Naive thymus-derived CD8-positive, alpha-beta T cell (primary cell): ENCODE results near the gene SLC10A7. TPM values are rescaled to one million over a fixed set of nuclear protein-coding genes. Genes with fewer than 3 reads are reported as not detected.

Source experiments
- ATAC-seq, 2 donors: fragments of 150-1000 bp; cut with Tn5 transposase in 1 of 2; sonication (Bioruptor Pico), chemical (Tn5 transposase) in 1 of 2; 1 replicate in 1 of 2; 2 replicates in 1 of 2; pipeline ENCODE4 v1.10.0; 2021; ENCODE audit warnings: mild to moderate bottlenecking in 2 of 2, moderate library complexity in 2 of 2
- POLR2A ChIA-PET: fragments of 350-600 bp; sonication (Branson Sonifier 250); formaldehyde crosslinking; loops from one replicate; lab custom pipeline; 2021; ENCODE audit warnings: antibody characterized with exemption; lab: Charles Lee
- DNase-seq, 10 donors: peaks; one replicate each; pipeline versions ENCODE4 v3.0.0 to v3.0.0-alpha.2; 2020 to 2022
- H3K27ac Mint-ChIP-seq, 10 donors: one replicate each; pipeline ENCODE4 v1.8.0; 2020 to 2022; ENCODE audit warnings: mild to moderate bottlenecking in 10 of 10, mixed read lengths in 10 of 10, moderate library complexity in 4 of 10, inconsistent platforms in 1 of 10
- H3K27me3 Mint-ChIP-seq, 5 donors: one replicate each; pipeline ENCODE4 v1.8.0; 2021 to 2022; ENCODE audit warnings: mixed read lengths in 5 of 5
- H3K36me3 Mint-ChIP-seq, 3 donors: one replicate each; pipeline ENCODE4 v1.8.0; 2020 to 2022; ENCODE audit warnings: mixed read lengths in 3 of 3, mild to moderate bottlenecking in 2 of 3, inconsistent platforms in 1 of 3
- H3K4me1 Mint-ChIP-seq, 4 donors: one replicate each; pipeline ENCODE4 v1.8.0; 2021 to 2022; ENCODE audit warnings: mixed read lengths in 4 of 4
- H3K4me3 Mint-ChIP-seq, 10 donors: one replicate each; pipeline ENCODE4 v1.8.0; 2020 to 2022; ENCODE audit warnings: mild to moderate bottlenecking in 10 of 10, mixed read lengths in 10 of 10, moderate library complexity in 6 of 10, inconsistent platforms in 1 of 10
- H3K9me3 Mint-ChIP-seq, 9 donors: one replicate each; pipeline ENCODE4 v1.8.0; 2020 to 2022; ENCODE audit warnings: mixed read lengths in 9 of 9, mild to moderate bottlenecking in 3 of 9, inconsistent platforms in 1 of 9, moderate library complexity in 1 of 9
- polyA plus RNA-seq, 3 donors: library from polyadenylated mRNA; unstranded; fragments of 300-500 nt; fragmentation: Illumina TruSeq; gene quantifications; one replicate each; pipeline ENCODE4 v1.2.3, GENCODE V29; 2021
- total RNA-seq, 8 experiments: library from RNA in 2 of 8; stranded (reverse) in 2 of 8; gene quantifications; one replicate each; pipeline ENCODE4 v1.2.3 and lab custom pipeline; 2021 to 2026

Gene SLC10A7, protein sequence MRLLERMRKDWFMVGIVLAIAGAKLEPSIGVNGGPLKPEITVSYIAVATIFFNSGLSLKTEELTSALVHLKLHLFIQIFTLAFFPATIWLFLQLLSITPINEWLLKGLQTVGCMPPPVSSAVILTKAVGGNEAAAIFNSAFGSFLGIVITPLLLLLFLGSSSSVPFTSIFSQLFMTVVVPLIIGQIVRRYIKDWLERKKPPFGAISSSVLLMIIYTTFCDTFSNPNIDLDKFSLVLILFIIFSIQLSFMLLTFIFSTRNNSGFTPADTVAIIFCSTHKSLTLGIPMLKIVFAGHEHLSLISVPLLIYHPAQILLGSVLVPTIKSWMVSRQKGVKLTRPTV
- total RNA-seq = 10 to 100 TPM; 10.8 to 14.2 TPM
- polyA plus RNA-seq = 10 to 100 TPM in 2 of 3 donors, 1 to 10 TPM in 1; 7.8 to 12.0 (median 11.4) TPM
- 10.2 to 13.9 (median 12.8) reads per million in 6 experiments for total RNA-seq (lab: John Stamatoyannopoulos, UW)

DNA sequence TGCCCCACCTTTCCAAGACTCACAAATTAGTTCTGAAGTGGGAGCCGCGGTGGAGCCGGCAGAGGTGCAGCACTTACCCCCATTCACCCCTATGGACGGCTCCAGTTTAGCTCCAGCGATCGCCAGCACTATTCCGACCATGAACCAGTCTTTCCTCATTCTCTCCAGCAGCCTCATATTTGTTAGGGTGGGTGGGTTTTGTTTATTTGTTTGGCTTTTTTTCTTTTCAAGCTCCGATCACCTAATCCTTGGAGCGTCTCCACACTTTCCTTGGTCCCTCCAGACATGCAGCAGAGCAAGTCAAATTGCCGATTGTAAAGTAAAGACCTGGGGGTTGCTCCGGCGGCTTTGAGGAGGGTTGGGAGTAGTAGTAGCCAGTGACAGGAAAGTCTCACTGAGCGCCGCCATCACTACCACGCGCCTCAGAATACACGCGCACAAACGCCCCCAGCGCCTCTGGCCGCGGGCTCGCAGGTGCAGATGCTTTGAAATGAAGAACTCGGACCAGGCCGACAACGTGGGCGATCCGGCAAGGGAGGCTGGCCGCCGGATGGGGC, at the start of gene SLC10A7:
Gene SLC10A7 (minus strand): TSS at position 400 of the 557 bp plus-strand sequence. CDS start 223 bp downstream, at position 177.
- DNase-seq = peak; percentile 37 to 77 (median 58)
- peak; percentile 81 to 85 for ATAC-seq
- Mint-ChIP-seq H3K27me3 (no peaks in the 10 kb centered on the region), H3K27ac (peak within 1 kb of the TSS in 2 of 10 donors; percentile 39 to 68), H3K4me1 (peaks cover 12 to 35% (median 30%) of the 10 kb centered on the region in 4 donors), H3K36me3 (peaks cover 0 to 6% (median 2%) of the 10 kb centered on the region in 3 donors), H3K4me3 (no peak within 1 kb of the TSS), H3K9me3 (no peaks in the 10 kb centered on the region)
- POLR2A ChIA-PET = no interaction called here

DNA sequence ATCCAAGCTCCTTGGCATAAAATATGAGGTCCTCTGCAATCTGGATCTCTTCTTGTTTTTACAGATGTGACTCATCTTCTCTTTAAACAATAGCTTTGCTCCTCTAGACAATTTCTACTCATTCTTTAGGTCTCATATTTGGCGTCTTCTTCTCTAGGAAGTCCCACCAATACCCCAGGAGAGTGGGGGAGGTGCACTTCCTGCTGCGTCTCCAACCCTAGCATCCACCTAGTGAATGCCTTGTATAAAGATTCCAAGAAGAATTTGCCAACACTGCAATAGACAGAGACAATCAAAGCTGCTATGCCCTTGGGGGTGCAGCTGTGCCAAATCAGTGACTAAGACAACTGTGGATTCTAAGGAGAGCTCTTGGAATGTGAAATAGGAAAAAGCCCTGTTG, 45.7 kb upstream of the SLC10A7 start:
- DNase-seq (no peak), ATAC-seq (no peak)
- Mint-ChIP-seq H3K27ac (no peak overlapping the region), H3K36me3 (no peaks in the 10 kb centered on the region), H3K4me1 (no peaks in the 10 kb centered on the region), H3K4me3 (no peak overlapping the region), H3K9me3 (peaks cover 0 to under 1% (median 0%) of the 10 kb centered on the region in 9 donors), H3K27me3 (peaks cover 1 to 29% (median 11%) of the 10 kb centered on the region in 5 donors)
- POLR2A ChIA-PET = no interaction called here

DNA sequence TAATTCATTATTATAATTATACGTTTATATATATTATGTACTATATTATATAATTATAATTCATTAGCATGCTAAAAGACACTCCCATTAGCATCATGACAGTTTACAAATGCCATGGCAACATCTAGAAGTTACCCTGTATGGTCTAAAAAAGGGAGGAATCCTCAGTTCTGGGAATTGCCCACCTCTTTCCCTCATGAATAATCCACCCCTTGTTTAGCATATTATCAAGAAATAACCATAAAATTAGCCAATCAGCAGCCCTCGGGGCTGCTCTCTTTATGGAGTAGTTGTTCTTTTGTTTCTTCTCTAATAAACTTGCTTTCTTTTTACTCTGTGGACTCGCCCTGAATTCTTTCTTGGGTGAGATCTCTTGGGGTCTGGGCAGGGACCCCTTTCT, 42.8 kb upstream of the SLC10A7 start:
- H3K9me3 Mint-ChIP-seq = peaks cover 0 to 7% (median 0%) of the 10 kb centered on the region in 9 donors
- peaks cover 7 to 48% (median 15%) of the 10 kb centered on the region in 5 donors for H3K27me3 Mint-ChIP-seq
- POLR2A ChIA-PET = no interaction called here
- H3K27ac Mint-ChIP-seq = no peak overlapping the region
- H3K36me3 Mint-ChIP-seq = no peaks in the 10 kb centered on the region
- ATAC-seq (no peak), DNase-seq (no peak)
- no peak overlapping the region for H3K4me3 Mint-ChIP-seq
- no peaks in the 10 kb centered on the region for H3K4me1 Mint-ChIP-seq

DNA sequence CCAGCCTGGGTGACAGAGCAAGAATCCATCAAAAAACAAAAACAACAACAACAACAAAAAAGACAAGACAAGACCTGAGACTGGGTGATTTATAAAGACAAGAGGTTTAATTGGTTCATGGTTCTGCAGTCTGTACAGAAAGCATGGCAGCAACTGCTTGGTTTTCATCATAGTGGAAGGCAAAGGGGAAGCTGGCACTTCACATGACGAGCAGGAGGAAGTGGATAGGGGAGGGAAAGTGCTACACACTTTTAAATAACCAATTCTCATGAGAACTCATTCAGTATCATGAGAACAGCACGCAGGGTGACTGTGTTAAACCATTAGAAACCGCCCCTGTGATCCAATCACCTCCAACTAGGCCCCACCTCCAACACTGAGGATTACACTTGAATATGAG, 28.4 kb upstream of the SLC10A7 start:
- Mint-ChIP-seq H3K4me1 (no peaks in the 10 kb centered on the region), H3K27ac (no peak overlapping the region), H3K9me3 (peaks cover 0 to 1% (median 0%) of the 10 kb centered on the region in 9 donors), H3K4me3 (no peak overlapping the region), H3K27me3 (peaks cover 0 to 20% (median 10%) of the 10 kb centered on the region in 5 donors), H3K36me3 (no peaks in the 10 kb centered on the region)
- DNase-seq (no peak), ATAC-seq (no peak)
- POLR2A ChIA-PET = no interaction called here

DNA sequence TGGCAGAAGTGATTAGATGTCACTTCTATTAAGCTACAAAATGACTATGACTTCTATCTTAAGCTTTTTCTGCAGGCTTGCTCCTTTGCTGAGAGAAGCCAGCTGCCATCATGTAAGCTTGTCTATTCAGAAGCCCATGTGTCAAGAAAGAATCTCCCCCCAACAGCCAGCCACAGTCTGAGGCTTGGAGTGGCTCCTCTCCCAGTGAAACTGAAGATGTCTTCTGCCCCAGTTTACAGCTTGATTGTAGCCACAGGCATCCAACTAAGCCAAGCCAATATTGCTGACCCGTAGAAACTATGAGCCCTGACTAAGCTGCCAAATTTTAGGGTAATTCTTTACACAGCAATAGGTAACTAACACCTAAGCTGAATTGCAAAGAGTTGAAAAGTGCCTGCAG, 26.7 kb upstream of the SLC10A7 start:
- ATAC-seq = no peak
- H3K36me3 Mint-ChIP-seq = peaks cover 0 to 11% (median 10%) of the 10 kb centered on the region in 3 donors
- no peaks in the 10 kb centered on the region for H3K4me1 Mint-ChIP-seq
- H3K4me3 Mint-ChIP-seq = no peak overlapping the region
- no peak overlapping the region for H3K27ac Mint-ChIP-seq
- H3K27me3 Mint-ChIP-seq = peaks cover 5 to 34% (median 16%) of the 10 kb centered on the region in 5 donors
- DNase-seq = no peak
- H3K9me3 Mint-ChIP-seq = peaks cover 5 to 16% (median 10%) of the 10 kb centered on the region in 9 donors
- POLR2A ChIA-PET = no interaction called here

DNA sequence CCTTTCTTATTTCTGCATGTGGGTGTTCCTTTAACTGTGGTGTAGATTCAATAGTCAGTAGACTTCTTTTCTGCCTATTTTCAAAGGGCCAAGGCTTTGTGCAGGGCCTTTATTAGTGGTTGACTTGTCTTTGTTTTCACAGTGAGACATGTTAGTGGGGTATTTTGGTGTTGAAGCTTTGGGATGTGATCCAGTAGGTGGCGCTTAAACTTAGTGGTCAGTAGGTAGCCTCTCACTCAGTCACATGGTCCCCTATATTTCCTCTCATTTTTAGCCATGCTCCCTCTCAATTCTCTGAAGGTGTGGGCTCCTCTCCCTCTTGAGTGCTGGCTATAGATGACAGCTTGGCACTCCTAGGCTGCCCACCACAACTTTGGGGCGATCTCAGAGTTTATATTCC, 23.4 kb upstream of the SLC10A7 start:
- DNase-seq (no peak), ATAC-seq (no peak)
- Mint-ChIP-seq H3K4me1 (no peaks in the 10 kb centered on the region), H3K27ac (no peak overlapping the region), H3K36me3 (peaks cover 0 to 26% (median 16%) of the 10 kb centered on the region in 3 donors), H3K9me3 (peaks cover 16 to 43% (median 28%) of the 10 kb centered on the region in 9 donors), H3K27me3 (peaks cover 13 to 46% (median 23%) of the 10 kb centered on the region in 5 donors), H3K4me3 (no peak overlapping the region)
- POLR2A ChIA-PET = no interaction called here

DNA sequence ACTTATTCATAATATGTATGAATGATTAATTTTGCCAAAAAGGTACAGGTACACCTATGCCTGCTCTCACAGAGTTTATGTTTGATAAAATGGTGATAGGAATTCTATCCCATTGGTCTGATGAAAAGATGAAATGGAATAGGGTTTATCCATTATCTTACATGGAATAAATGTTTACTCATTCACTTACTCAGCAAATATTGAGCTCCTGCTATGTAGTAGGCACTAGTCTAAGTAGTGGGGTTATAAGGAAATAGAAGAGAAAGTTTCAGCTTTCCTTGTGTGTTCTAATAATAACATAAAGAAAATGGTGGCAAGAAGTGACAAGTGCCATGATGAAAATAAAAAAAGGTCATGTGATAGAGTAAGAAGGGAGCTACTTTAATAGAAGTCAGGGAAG, 12.4 kb upstream of the SLC10A7 start:
- no peak overlapping the region for H3K4me3 Mint-ChIP-seq
- H3K27ac Mint-ChIP-seq = no peak overlapping the region
- H3K4me1 Mint-ChIP-seq = no peaks in the 10 kb centered on the region
- DNase-seq (no peak), ATAC-seq (no peak)
- POLR2A ChIA-PET = no interaction called here
- H3K9me3 Mint-ChIP-seq = peaks cover 3 to 65% (median 17%) of the 10 kb centered on the region in 9 donors
- H3K36me3 Mint-ChIP-seq = peaks cover 0 to 13% (median 2%) of the 10 kb centered on the region in 3 donors
- peaks cover 0 to 9% (median 7%) of the 10 kb centered on the region in 5 donors for H3K27me3 Mint-ChIP-seq

DNA sequence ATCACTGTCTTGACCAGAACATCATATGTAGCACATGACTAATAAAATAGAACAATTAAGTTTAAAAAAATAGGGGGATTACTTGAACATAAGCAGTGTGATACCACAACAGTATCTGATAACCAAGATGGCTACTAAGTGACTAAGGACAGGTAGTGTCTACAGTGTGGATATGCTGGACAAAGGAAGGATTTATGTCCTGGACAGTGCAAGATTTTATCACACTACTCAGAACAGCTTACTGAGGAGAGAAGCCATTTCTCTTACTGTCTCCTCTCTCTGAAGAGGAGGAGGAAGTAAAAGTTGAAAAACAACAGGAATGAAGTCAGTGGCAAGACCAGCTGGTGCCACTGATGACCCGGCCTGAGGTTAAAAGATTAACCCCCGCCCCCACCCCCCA, 4.0 kb upstream of the SLC10A7 start:
- Mint-ChIP-seq H3K27me3 (peaks cover 0 to 13% (median 7%) of the 10 kb centered on the region in 5 donors), H3K4me1 (peaks cover 12 to 21% (median 17%) of the 10 kb centered on the region in 4 donors), H3K36me3 (peaks cover 3 to 8% (median 5%) of the 10 kb centered on the region in 3 donors), H3K9me3 (peaks cover 0 to 10% (median 5%) of the 10 kb centered on the region in 9 donors), H3K4me3 (no peak overlapping the region), H3K27ac (peak overlapping the region in 1 of 10 donors; percentile 44)
- POLR2A ChIA-PET = no interaction called here
- DNase-seq = no peak
- no peak for ATAC-seq

DNA sequence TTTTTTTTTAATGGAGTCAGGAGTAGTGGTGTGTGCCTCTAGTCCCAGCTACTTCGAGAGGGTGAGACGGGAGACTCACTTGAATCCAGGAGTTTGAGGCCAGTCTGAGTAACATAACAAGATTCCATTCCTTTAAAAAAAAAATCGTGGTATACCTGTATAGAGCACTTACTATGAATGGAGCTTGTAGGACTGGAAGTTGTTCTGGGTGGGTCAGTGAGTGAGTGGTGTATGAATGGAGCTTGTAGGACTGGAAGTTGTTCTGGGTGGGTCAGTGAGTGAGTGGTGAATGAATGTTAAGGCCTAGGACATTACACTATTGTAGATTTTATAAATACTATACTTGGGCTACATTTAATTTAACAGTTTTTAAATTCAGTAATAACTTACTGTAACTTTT, 2.9 kb upstream of the SLC10A7 start:
- Mint-ChIP-seq H3K27me3 (peaks cover 0 to 8% (median 0%) of the 10 kb centered on the region in 5 donors), H3K27ac (peak overlapping the region in 1 of 10 donors; percentile 19), H3K4me3 (no peak overlapping the region), H3K36me3 (peaks cover 2 to 4% (median 3%) of the 10 kb centered on the region in 3 donors), H3K9me3 (peaks cover 0 to 4% (median 0%) of the 10 kb centered on the region in 9 donors), H3K4me1 (peaks cover 12 to 21% (median 17%) of the 10 kb centered on the region in 4 donors)
- DNase-seq (no peak), ATAC-seq (no peak)
- POLR2A ChIA-PET = no interaction called here

DNA sequence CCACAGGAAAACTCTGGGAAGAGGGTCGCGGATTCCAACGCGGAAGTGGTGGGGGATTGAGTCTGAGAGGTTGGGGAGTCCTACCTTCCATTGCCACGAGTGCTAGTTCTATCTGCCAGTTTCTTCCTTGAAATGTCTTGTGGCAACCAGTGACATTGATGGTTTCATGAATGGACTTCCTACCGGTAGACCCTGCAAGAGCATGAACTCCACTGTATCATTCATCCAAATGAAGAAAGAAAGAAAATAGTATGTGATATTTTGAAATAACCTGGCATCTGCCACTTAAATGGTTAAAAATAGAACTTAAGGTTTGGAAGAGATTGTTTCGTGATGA, 1.1 kb upstream of the SLC10A7 start:
- H3K27ac Mint-ChIP-seq = peak overlapping the region in 2 of 10 donors; percentile 39 to 68
- H3K9me3 Mint-ChIP-seq = no peaks in the 10 kb centered on the region
- H3K27me3 Mint-ChIP-seq = peaks cover 0 to 4% (median 0%) of the 10 kb centered on the region in 5 donors
- POLR2A ChIA-PET = no interaction called here
- H3K36me3 Mint-ChIP-seq = peaks cover 0 to 3% (median 2%) of the 10 kb centered on the region in 3 donors
- DNase-seq (peak in 2 of 10 donors; percentile 3 to 51), ATAC-seq (peak; percentile 24 to 37)
- no peak overlapping the region for H3K4me3 Mint-ChIP-seq
- H3K4me1 Mint-ChIP-seq = peaks cover 13 to 30% (median 27%) of the 10 kb centered on the region in 4 donors

DNA sequence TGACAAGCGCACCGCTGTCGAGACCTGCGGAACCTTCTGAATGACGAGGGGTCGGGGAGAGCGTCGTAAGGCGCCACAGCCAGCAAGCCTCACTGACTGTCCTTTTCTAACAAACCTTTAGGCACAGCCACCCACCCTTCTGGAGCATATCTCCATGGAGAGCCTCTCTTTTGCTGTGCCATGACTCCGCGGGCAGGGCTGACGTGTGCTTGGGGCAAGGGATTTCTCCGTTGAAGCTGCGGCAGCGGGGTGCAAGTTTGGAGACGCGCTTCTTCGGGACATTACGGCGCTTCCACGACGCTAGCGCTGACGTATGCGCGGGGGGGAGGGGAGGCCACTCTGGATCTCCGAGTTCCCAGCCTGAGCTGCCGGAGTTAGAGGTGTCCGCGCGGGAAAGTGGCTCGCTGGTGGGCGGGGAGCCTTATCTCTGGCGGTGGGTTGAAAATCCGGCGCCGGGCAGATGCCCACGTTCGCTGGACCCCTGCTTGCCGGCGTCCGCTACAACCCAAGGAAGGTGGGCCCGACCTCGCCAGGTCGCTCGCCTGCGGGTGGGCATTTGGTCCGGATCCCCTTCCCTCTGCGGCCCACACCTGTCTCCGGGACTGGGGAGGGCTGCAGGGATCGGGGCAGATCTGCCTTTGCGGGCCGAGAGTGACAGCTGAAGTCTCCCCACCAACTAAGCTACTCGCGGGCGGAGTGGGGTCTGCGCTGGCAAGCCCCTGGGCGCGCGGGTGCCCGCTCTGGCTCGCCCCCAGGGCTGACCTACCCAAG, 543 bp upstream of the SLC10A7 start:
- DNase-seq (peak; percentile 67 to 90 (median 80)), ATAC-seq (peak; percentile 79 to 83)
- H3K9me3 Mint-ChIP-seq = no peaks in the 10 kb centered on the region
- POLR2A ChIA-PET = no interaction called here
- H3K36me3 Mint-ChIP-seq = peaks cover 0 to 4% (median 2%) of the 10 kb centered on the region in 3 donors
- H3K4me3 Mint-ChIP-seq = no peak overlapping the region
- H3K4me1 Mint-ChIP-seq = peaks cover 13 to 35% (median 29%) of the 10 kb centered on the region in 4 donors
- no peaks in the 10 kb centered on the region for H3K27me3 Mint-ChIP-seq
- H3K27ac Mint-ChIP-seq = peak overlapping the region in 2 of 10 donors; percentile 39 to 68

DNA sequence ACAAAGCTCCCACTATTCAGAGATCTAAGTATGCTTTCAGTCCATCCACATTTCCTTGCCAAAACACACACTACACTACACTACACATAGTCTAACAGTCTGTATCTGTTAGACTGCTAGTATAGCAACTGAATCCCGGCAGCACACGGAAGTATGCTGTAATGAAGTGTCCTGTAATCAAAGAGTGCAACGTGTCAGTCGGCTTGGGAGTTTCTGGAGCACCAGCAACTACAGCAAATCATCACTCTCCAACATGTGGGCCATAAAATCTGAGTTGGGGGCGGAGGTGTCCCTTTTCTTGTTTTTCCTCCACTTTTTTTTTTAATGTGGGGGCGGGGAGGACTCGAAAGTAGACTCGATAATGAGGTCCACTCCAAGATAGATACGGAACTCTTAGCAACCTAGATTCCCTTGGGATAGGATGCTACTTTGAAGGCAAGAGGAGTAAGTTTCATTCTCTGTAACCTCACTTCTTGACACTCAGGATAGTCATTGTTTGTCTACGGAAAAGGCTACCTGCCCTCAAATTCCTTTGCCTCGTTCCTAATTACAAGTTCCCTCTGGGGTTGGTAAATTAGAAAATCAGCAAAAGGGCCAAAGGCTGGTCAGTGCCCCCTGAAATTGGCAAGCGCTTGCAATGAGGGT, 722 bp downstream of the SLC10A7 start:
- POLR2A ChIA-PET = no interaction called here
- peak; percentile 35 to 46 for ATAC-seq

More for the DNA sequence above, 722 bp downstream of the SLC10A7 start:
- DNase-seq = peak in 6 of 10 donors; percentile 3 to 33 (median 18)
- no peak overlapping the region for H3K4me3 Mint-ChIP-seq
- peaks cover 11 to 35% (median 30%) of the 10 kb centered on the region in 4 donors for H3K4me1 Mint-ChIP-seq
- no peaks in the 10 kb centered on the region for H3K27me3 Mint-ChIP-seq
- no peaks in the 10 kb centered on the region for H3K9me3 Mint-ChIP-seq
- H3K36me3 Mint-ChIP-seq = peaks cover 0 to 9% (median 2%) of the 10 kb centered on the region in 3 donors
- no peak overlapping the region for H3K27ac Mint-ChIP-seq
